Superior temporal gyrus (tissue), 1 donor: ENCODE data around the gene ZNF132.
"Not testable (repeated sequence)": the region's sequence is repeated elsewhere in the genome, so short reads cannot be mapped to it uniquely, and the experiment has no call there.

Source experiments
- DNase-seq: peaks from one replicate; pipeline ENCODE4 v3.0.0-alpha.2; 2016; ENCODE audit errors: extremely low spot score

ZNF132 gene

DNA sequence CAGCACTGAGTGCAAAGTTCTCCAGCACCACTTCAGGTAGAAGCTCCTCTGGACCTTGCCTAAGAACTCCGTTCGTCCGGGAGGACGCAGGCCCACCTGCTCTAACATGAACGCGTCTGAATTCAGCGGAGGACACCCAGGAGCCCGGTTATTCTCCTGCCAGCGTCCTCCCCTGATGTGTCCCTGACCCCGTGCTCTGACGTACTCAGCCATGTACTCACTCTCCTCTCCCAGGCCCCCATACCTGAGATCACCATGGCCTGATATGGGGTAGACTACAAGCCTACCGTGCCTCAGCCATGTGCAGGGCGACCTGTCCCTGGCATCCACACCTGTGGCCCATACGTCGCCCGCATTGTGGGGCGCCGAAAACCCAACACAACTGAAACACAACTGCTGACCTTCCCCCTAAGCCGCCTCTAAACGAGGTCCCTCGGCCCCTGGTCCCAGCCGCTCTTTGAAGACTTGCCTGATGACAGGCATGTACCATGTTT lies 32.2 kb downstream of the ZNF132 start:
- no peak for DNase-seq

DNA sequence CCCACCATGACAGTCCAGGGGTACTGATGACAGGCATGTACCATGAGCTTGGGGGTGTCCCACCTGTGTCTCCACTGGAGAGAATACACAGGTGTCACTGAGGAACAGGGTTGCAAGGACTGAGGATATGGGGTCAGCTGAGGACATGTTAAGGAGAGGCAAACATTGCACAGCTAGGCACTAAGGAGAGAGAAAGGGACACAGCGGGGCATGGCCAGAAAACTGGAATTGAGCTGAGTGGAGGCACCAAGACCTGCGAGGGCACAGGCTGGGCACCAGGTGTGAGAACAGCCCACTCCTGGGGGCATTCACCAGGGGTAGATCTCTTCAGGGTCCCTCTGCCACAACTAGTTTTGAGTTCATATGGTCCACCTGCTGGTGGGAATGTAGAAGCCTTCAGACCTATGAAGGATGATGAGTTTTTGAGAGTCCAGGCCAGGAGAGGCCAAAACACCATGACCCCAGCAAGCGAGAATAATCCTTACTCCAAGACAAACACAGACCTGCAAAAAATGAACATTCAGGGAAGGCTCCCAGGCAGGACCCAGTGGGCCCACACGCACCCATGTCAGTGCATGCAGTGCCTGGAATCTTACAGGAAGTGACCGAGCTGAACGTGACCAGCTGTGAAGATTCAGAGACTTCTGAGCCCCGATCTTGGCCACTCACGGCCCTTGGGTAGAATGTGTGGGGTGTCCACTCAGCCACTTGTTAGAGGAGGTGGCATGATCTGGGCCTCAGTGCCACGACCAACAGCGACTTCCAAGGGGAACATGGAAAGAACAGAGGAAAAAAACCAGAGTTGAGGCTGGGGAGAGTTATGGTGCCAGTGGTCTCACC lies 32.9 kb downstream of the ZNF132 start:
- DNase-seq: no peak

DNA sequence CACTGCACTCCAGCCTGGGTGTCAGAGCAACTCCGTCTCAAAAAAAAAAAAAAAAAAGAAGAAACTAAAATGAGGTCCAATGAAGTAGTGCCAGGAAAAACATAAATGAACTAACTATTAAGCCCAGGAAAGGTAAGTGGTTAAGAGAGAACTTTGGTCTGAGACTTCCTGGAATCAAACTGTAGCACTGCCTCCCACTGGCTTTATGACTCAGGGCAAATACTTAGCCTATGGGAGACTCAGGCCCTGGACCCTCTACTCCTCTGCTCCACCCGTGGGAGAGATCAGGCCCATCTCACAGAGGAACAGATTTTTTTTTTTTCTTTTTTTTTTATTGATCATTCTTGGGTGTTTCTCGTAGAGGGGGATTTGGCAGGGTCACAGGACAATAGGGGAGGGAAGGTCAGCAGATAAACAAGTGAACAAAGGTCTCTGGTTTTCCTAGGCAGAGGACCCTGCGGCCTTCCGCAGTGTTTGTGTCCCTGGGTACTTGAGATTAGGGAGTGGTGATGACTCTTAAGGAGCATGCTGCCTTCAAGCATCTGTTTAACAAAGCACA lies 36.0 kb downstream of the ZNF132 start:
- not testable (repeated sequence) for DNase-seq

DNA sequence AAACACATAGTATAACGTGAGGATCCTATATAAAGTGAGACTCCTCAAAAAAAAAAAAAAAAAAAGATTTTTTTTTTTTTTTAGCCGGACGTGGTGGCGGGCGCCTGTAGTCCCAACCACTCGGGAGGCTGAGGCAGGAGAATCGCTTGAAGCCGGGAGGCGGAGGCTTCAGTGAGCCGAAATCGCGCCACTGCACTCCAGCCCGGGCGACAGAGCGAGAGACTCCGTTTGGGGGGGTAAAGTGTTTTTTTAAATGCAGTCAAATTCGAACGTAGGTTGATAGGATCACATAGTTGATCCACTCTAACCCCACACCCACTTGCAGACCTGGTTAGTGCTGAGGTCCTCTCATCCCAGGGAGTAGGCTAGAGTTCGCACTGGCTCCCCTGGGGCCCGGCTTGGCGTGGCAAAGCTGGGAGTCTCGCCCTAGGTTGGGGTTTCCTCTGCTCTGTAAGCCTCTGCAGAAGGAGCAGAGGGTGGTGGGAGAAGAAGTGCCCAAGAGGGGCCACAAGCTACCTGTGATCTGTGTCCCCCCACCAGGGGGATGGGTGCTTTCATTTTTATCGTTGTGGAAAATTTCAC lies 38.0 kb downstream of the ZNF132 start:
- no peak for DNase-seq

DNA sequence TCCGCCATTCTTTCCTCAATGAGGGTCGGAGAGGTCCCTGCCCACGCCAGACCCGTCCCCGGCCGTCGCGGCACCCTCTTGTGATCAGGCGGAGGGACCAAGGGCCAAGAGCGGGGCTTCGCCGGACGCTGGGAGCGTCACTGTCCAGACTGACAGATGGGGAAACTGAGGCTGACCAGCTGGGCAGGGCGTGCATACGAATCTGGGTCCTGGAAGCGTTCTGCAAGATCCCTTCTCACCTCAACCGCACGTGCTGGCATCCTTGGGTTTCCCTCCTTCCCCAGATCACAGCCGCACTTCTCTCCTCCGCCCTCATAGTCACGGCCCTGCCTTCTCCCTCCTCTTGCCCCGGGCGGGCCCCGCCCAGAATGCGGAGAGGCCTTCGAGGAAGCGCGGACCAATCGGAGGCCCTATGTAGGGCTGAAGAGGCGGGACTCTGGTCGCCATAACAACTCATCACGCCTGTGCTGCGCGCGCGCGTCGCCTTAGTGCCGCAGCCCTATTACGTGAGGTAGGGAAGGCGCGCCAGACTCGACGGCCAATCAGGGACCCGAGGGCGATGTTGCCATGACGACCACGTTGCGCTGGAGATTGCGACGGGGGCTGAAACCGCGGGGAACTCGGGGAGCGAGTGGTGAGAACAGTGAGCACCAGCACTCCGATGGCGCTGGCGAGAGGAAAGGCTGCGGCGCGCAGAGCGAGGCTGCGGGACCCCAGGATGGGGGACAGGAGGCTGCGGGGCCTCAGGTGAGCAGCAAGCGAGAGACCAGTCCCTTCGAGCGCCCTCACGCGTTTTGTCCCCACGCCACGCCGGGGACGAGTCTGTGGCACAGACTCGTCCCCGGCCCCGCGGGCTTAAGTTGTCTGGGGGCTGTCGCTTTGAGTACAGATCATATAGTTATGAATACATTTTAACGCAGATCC lies 38.8 kb downstream of the ZNF132 start:
- peak; percentile 99 for DNase-seq

DNA sequence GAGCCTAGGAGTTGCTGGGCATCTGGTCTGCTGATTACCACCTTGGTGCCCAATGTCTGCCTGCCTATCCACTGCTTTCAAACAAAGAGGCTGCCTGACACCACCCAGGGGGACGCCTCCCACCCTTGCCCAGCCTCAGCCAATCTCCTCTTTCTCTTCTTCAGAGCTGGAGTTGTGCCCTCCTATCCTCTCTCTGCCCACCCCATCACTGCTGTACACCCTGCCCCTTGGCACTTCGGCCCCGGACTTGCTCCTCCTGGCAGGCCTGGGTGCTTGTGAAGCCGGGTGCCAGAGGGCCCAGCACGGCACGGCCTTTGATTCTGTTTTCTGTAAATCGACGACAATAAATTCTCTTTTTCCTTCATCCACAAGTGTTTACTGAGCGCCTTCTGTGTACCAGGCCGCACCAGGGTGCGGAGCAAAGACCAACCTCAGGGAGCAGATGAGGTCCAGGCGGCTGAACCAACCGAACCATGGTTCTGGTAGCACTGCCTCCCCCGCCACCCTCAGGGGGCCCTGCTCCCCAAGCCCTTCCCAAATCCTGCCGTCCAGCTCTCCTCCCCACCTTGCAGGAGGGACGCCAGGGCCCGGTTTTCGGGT lies 39.5 kb downstream of the ZNF132 start:
- peak; percentile 37 for DNase-seq

DNA sequence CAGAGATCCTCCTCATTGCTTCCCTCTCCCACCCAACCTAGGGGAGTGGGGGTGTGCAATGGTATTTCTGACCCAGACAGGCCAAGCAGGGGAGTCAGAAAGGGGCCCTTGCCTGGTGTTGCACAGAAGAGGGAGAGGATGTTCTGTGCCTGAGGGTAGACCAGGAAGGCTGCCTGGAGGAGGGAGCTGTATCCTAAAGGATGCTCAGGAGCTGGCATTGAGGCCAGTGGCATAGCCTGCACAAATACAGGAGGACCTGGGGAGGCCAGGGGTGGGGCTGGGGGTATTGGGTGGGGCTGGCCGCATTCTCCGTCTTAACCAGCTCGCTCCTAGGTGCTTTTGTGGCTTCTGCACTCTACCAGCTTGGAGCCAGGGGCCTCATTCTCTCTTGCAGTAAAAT lies 40.0 kb downstream of the ZNF132 start:
- DNase-seq: no peak

DNA sequence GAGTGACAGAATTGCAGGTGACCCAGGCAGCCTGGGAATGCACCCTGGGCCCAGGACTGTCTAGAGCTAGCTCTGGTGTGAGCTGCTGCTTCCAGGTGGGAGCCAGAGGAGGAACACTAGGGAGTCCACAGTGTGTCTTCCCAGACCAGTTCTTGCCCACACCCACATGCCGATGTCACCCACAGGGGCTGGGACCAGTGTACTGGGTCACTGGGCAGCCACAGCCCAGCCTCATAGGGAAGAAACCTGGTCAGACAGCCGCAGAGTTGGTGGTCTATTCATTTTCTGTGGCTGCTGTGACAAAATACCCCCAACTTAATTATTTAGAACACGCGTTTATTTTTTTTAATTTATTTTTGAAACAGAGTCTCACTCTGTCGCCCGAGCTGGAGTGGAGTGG lies 41.4 kb downstream of the ZNF132 start:
- no peak for DNase-seq

DNA sequence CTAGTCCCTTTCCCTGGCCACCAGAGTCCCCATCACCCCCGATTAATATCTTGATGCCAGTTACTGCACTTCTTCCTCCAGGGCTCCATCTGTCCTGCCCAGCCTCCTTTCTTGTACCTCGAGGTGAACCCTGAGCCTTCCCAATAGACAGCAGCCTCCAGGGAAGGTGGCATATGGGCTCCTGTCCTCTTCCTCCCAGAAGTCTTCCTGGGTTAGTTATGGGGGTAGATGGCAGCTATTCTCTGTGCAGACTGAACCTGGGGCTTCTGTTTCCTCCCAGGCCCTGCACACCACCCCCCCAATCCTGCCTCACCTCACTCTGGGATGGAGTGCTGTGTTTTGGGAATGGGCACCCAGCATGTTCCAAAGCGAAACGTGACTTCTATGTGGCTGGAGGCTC lies 41.9 kb downstream of the ZNF132 start:
- no peak for DNase-seq

DNA sequence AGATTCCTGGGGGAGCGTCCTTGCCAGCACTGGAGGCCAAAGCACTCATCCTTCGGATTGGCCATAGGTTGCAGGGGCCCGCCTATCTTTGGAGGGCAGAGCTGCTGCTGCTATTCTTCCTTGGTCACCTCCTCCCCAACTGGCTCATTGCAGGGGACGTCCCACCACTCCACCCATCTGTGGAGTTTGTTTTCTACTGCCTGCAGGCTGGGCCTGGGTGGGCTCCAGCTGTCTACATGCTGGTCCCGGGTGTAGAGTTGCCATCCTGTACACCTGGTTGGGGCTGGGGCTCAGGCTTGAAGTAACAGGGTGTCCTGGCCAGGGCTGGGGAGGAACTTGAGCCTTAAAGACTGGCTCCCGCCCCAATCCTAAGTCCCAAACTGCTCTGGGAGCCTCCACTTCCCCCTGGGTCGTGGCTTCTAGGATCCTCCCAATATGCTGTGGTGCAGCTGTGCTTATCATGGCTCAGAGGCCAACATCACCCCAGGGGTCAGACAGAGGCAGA lies 42.4 kb downstream of the ZNF132 start:
- no peak for DNase-seq

DNA sequence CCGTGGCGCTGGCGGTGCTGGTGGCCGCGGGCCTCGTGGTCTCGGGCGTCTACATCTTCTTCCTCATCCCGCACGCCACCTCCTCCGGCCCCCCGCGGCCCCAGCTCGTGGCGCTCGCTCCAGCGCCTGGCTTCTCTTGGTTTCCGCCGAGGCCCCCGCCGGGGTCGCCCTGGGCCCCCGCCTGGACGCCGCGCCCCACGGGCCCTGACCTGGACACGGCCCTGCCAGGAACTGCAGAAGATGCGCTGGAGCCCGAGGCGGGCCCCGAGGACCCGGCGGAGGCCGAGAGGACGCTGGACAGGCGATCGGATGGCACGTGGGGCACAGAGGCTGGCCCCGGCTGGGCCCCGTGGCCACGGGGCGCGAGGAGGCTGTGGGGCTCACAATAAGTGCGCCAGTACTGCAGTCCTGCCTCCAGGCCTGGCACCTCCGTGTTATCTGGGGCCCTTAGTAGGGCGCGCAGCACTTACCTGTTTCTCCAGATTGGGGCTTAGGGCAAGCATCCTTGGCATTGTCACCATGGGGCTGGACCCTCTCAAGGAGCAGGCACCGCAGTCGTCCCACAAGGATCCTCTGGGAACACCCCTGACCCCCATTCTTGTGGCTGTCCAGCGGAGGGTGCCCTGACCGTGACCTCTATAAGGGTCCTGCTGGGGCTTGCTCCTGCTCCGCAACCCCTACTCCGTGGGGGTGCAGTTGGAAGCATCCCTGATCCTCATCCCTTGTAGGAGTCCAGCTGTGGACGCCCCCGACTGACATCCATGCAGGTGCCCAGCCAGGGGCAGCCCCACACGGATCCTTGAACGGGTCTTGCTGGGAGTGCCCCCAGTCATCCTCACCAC lies 43.0 kb downstream of the ZNF132 start:
- DNase-seq: no peak

DNA sequence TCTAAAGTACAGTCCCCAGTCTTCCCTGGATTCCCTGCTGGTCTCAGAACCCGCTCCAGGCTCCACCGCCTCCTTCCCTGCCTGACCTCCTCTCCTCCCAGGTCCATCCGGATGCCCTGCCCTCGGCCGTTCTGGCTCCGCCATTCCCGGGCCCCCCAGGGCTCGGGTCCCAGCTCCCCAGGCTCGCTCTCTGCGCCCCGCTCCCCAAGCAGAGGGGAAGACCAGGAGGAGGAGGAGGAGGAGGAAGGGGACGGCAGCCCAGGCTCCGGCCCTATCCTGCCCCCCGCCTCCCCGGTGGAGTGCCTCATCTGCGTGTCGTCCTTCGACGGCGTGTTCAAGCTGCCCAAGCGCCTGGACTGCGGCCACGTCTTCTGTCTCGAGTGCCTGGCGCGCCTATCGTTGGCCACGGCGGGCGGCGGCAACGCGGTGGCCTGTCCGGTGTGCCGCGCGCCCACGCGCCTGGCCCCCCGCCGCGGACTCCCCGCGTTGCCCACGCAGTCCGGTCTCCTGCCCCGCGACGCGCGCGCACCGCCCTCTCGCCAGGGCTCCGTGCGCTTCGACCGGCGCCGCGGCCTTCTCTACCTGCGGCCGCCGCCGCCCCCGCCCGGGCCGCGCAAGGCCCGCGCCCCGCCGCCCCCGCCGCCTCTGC lies 43.9 kb downstream of the ZNF132 start:
- no peak for DNase-seq

DNA sequence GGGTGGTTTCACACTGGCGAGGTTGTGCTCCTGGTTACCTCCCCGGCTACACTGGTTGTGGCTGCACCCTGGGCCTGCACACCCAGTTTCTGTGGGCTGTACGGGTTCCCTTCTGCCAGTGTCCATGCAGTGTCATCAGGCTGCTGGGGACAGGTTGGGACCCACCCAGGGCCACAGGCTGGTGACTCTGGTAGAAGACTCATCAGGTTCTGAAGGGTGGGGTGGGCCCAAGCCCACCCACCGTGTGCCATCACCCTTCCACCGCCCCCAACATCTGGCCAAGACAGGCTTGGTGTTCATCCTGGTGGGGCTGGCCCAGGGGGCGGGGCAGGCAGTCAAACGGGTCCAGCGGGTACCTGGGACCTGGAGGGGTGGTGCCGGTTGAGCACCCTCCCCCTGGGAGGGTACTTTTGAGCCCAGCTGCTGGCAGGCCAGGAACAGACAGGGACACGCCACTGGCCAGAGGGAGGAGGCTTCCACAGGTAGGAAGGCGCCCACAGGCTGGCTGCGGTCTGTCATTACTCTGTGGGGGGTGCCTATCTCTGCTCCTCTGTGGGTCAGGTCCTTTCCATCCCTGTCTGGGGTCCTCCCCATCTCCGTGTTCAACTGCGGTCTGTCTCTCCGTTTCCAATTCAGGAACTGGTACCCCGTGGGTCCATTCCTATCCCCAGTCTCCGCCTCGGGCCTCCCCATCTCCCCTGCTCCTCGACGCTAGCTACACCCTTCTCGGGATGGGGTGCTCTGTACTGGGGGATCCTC lies 44.6 kb downstream of the ZNF132 start, which contains the start of gene RNF225:
Gene RNF225 (plus strand): TSS at position 437 of the 759 bp plus-strand sequence. CDS start 434 bp downstream, outside the sequence.
- no peak for DNase-seq

DNA sequence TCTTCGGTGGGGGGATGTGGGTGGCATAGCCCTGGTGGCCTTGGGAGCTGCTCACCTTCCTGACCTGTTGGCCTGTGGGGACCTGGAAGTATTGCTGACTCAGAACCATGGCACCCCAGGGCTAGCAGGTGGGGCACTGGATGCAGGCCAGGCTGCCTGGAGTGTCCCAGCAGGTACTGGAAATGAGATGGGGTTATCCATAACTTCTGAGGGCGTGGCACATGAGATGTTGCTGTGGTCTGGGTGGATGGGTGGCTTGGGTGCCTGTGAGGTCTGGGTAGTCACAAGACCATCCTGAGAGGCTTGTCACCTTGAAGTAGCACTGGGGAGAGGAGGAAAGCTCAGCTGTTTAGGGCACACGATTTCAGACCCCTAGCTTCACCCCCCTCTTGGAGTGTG lies 45.1 kb downstream of the ZNF132 start:
- no peak for DNase-seq

DNA sequence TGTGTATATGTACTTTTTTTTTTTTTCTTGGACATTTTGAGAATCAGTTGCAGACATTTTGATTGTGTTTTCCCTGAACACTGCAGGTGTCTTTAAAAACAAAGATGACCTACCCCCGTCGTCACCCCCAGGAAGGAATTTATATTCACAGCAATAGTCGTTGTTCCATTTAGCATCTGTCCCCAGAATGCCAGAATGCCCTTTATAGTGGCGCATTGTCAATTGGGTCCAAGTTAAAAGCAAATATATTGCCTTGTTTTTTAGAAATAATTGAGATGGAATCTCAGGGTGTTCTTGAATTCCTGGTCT lies 46.3 kb downstream of the ZNF132 start:
- no peak for DNase-seq

DNA sequence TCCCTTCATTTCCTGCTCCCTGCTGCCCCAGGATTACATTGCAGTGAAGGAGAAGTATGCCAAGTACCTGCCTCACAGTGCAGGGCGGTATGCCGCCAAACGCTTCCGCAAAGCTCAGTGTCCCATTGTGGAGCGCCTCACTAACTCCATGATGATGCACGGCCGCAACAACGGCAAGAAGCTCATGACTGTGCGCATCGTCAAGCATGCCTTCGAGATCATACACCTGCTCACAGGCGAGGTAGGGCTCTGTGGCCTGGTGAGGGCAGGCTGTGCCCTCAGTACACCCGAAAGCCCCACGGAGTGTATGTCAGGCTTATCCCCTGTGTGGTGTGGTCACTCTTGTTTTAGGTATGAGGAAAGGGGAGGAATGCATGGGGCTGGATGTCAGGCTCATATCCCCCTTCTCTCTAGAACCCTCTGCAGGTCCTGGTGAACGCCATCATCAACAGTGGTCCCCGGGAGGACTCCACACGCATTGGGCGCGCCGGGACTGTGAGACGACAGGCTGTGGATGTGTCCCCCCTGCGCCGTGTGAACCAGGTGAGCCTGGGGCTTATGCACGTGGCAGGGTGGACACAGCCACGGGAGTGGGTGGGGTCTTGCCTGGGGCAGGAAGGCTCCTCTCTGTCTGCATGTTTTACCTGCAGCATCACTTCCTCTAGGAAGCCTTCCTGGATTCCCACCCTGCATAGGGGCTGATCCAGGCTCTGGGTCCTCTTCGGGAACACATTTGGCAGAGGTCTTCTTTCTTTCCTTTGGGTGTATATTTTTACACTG lies 46.8 kb downstream of the ZNF132 start:
- no peak for DNase-seq

DNA sequence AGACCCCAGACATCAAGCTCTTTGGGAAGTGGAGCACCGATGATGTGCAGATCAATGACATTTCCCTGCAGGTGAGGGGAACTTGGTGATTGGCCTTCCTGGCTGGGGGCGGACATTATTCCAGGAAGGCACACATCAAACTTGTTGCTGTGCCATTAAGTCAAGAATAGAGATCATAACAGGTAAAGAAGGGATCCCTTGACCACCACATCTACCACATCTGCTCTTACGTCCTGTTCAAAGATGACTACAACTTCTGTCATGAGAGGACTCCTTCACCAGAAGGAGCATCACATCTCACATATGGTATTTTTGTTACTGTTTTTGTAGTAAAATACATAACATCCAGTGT lies 51.8 kb downstream of the ZNF132 start:
- no peak for DNase-seq

DNA sequence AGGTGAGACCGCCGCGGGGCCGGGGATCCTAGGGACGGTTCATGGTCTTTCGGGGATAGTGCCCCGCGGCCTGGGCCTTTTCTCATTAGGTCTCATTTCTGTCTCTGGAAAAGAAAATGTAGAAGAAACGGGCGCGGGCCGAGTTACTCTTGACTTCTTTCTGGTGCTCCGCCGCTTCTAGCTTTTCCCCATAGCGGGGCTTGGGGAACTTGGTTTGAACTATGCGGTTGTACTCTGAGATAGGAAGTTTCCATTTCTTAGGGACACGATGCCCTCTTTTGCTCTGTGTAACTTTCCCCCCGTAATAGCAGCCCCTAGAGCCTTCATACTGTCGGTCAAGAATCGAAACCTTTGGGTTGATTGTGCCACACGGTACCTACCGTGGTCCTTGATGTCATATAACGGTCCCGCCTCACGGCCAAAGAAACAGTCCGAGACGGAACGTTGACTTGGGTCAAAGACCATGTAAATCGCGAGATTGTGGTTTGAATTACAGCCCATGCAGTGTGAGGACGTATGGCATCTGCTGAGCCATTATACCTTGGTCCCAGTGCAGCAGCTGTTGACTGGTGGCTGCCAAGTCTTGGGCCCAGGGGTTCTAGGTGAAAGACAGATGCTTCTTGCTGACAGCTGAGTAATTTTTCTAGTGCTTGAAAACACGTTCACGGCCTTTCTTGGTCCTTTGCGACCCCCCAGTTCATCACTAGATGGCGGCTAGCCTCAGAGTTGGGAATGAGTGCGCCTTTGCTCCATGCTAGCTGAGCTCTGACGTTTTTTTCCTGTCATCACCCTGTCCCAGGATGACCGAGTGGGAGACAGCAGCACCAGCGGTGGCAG lies 52.4 kb downstream of the ZNF132 start:
- no peak for DNase-seq
